Lung (tissue), 12 donors: ENCODE data around the gene POC1A. TPM values are rescaled to one million over a fixed set of nuclear protein-coding genes. Genes with fewer than 3 reads are reported as not detected.
A peak's percentile ranks its signal among the peaks of the same experiment; 100 is the strongest.

Source experiments
- ATAC-seq: fragments of 200-7000 bp; cut with Tn5 transposase; one replicate; pipeline ENCODE4 v1.9.1; 2020; ENCODE audit warnings: moderate number of reproducible peaks; ENCODE audit not compliant: insufficient read depth, low FRiP score
- DNase-seq, 3 donors: peaks; one replicate each; pipeline ENCODE4 v3.0.0-alpha.2; 2013 to 2017
- H3K27ac ChIP-seq, 2 donors: one replicate each; pipeline ENCODE4 v1.5.1; 2013; ENCODE audit warnings: mild to moderate bottlenecking in 2 of 2, moderate library complexity in 2 of 2, control low read depth in 1 of 2, inconsistent platforms in 1 of 2, low read depth in 1 of 2, low read length in 1 of 2
- H3K27me3 ChIP-seq, 3 donors: one replicate each; pipeline ENCODE4 v1.5.1; 2013; ENCODE audit warnings: low read length in 2 of 3; ENCODE audit not compliant: control insufficient read depth in 3 of 3, insufficient read depth in 3 of 3
- H3K36me3 ChIP-seq, 4 donors: one replicate each; pipeline ENCODE4 v1.5.1; 2013; ENCODE audit warnings: low read length in 4 of 4, mild to moderate bottlenecking in 1 of 4, moderate library complexity in 1 of 4; ENCODE audit not compliant: control insufficient read depth in 4 of 4, insufficient read depth in 4 of 4
- H3K4me1 ChIP-seq, 5 donors: one replicate each; pipeline ENCODE4 v1.5.1; 2013; ENCODE audit warnings: low read length in 5 of 5, mild to moderate bottlenecking in 2 of 5, moderate library complexity in 1 of 5; ENCODE audit not compliant: control insufficient read depth in 5 of 5, insufficient read depth in 5 of 5
- H3K4me3 ChIP-seq: one replicate; pipeline ENCODE4 v1.5.1; 2013; ENCODE audit warnings: mild to moderate bottlenecking, control low read depth, moderate library complexity
- H3K9ac ChIP-seq, 2 donors: one replicate each; pipeline ENCODE4 v1.5.1; 2013; ENCODE audit warnings: low read length in 2 of 2, control low read depth in 1 of 2; ENCODE audit not compliant: insufficient read depth in 1 of 2
- H3K9me3 ChIP-seq, 4 donors: one replicate each; pipeline ENCODE4 v1.5.1; 2013; ENCODE audit warnings: low read length in 3 of 4, mild to moderate bottlenecking in 1 of 4, moderate library complexity in 1 of 4; ENCODE audit not compliant: control insufficient read depth in 4 of 4, insufficient read depth in 3 of 4
- CTCF ChIP-seq: IDR thresholded peaks from 2 replicates; pipeline ENCODE4 v1.5.1; 2012; ENCODE audit warnings: mild to moderate bottlenecking; ENCODE audit errors: control extremely low read depth, extremely low read depth
- whole genome bisulfite sequencing, 2 donors: extraction: QIAGEN DNeasy Blood & Tissue Kit; methylation state at CpG; one replicate each; pipeline ENCODE4 v1.1.7; 2013; 5-methylcytosine and 5-hydroxymethylcytosine counted together
- polyA plus RNA-seq, 2 donors: library from polyadenylated mRNA; stranded (reverse); fragments of 200-250 nt; gene quantifications; one replicate each; pipeline ENCODE4 v1.2.1, GENCODE V29; 2013
- total RNA-seq, 2 donors: library from RNA; depleted of rRNA in 1 of 2; stranded (reverse); fragments of >200 nt in 1 of 2; gene quantifications; one replicate each; pipeline ENCODE4 v1.2.1, GENCODE V29; 2014 to 2021
- donor health status: control.
- donor health status: control.
- donor health status: Bipolar disorder and iron deficiency.
- donor health status: healthy.
- donor health status: DM: yes; HTN: yes; CAD: no.

POC1A gene
- total and polyA plus RNA-seq, 4 donors = 2.3 to 5.4 (median 4.0) TPM

GRCh38 chr3:52068730-52069129 lies 85.5 kb downstream of the POC1A start:
- H3K4me1 ChIP-seq = peaks cover 0 to 22% (median 0%) of the 10 kb centered on the region in 5 donors
- H3K4me3 ChIP-seq = no peak overlapping the region
- H3K27ac ChIP-seq = no peak overlapping the region
- DNase-seq (no peak), ATAC-seq (no peak)
- TF ChIP-seq CTCF = no peak
- H3K36me3 ChIP-seq = no peaks in the 10 kb centered on the region
- WGBS, 2 donors = 96% methylated on average over 12 of the region's 12 CpGs
- no peaks in the 10 kb centered on the region for H3K9me3 ChIP-seq
- no peak overlapping the region for H3K9ac ChIP-seq
- H3K27me3 ChIP-seq = no peaks in the 10 kb centered on the region

- H3K4me1 ChIP-seq = peaks cover 0 to 22% (median 0%) of the 10 kb centered on the region in 5 donors
- H3K27me3 ChIP-seq = no peaks in the 10 kb centered on the region
- ATAC-seq (no peak), DNase-seq (peak; percentile 57 to 75 (median 71))
- no peak overlapping the region for H3K9ac ChIP-seq
- no peaks in the 10 kb centered on the region for H3K36me3 ChIP-seq
- H3K27ac ChIP-seq = no peak overlapping the region
- no peak for TF ChIP-seq CTCF
- no peak overlapping the region for H3K4me3 ChIP-seq
- 89 to 91% methylated on average over 12 of the region's 12 CpGs for WGBS, 2 donors
- no peaks in the 10 kb centered on the region for H3K9me3 ChIP-seq
Observed at GRCh38 chr3:52068055-52068571, 86.1 kb downstream of the POC1A start.

GRCh38 chr3:52067526-52067925 lies 86.7 kb downstream of the POC1A start:
- no peak for DNase-seq
- H3K9ac ChIP-seq = no peak overlapping the region
- no peak for ATAC-seq
- TF ChIP-seq CTCF = no peak
- WGBS, 2 donors = 95% methylated on average over 4 of the region's 4 CpGs
- H3K4me1 ChIP-seq = peaks cover 0 to 25% (median 0%) of the 10 kb centered on the region in 5 donors
- H3K27ac ChIP-seq = no peak overlapping the region
- H3K9me3 ChIP-seq = no peaks in the 10 kb centered on the region
- no peaks in the 10 kb centered on the region for H3K27me3 ChIP-seq
- no peak overlapping the region for H3K4me3 ChIP-seq
- no peaks in the 10 kb centered on the region for H3K36me3 ChIP-seq

GRCh38 chr3:52067046-52067445 lies 87.2 kb downstream of the POC1A start:
- H3K9me3 ChIP-seq = no peaks in the 10 kb centered on the region
- 94 to 100% methylated on average over 8 of the region's 8 CpGs for WGBS, 2 donors
- H3K9ac ChIP-seq = no peak overlapping the region
- ATAC-seq (no peak), DNase-seq (no peak)
- no peak overlapping the region for H3K4me3 ChIP-seq
- no peak for TF ChIP-seq CTCF
- H3K36me3 ChIP-seq = no peaks in the 10 kb centered on the region
- no peaks in the 10 kb centered on the region for H3K27me3 ChIP-seq
- H3K27ac ChIP-seq = no peak overlapping the region
- peaks cover 0 to 26% (median 0%) of the 10 kb centered on the region in 5 donors for H3K4me1 ChIP-seq
